ENCODE measurements around the gene MINDY3. TPM values are rescaled to one million over a fixed set of nuclear protein-coding genes. Genes with fewer than 3 reads are reported as not detected.

MINDY3 gene
- total RNA-seq, 2 donors from 2014 or later = 19.0 to 20.6 TPM

- H3K9me3 Mint-ChIP-seq = no peaks in the 10 kb centered on the region
- Histone ChIP-seq H3K27me3 (ENCODE audit: control insufficient read depth, insufficient read depth, low read length, poor library complexity, severe bottlenecking) (no peaks in the 10 kb centered on the region), H3K4me1 (ENCODE audit: control insufficient read depth, insufficient read depth, low read length) (peaks cover 13% of the 10 kb centered on the region), H3K36me3 (ENCODE audit: control insufficient read depth, insufficient read depth, low read length) (peaks cover 21% of the 10 kb centered on the region), H3K27ac (ENCODE audit: low read depth, low read length) (no peak overlapping the region), H3K4me3 (ENCODE audit: low read length) (no peak overlapping the region), H3K9ac (ENCODE audit: extremely low read depth, low read length, poor library complexity, severe bottlenecking) (no peak overlapping the region), H3K9me3 (ENCODE audit: control insufficient read depth, low read length) (no peaks in the 10 kb centered on the region)
- no peak for TF ChIP-seq CTCF (conservative IDR thresholded peaks at IDR 0.05)
- H3K4me1 Mint-ChIP-seq = peaks cover 28% of the 10 kb centered on the region
- DNase-seq = no peak
- WGBS, 2 experiments (ENCODE audit: insufficient coverage in 1 of 2, insufficient read length in 1 of 2) = 89 to 100% methylated on average over 2 to 6 of the region's 6 CpGs
- no peaks in the 10 kb centered on the region for H3K27me3 Mint-ChIP-seq (ENCODE audit: insufficient read depth)
- H3K4me3 Mint-ChIP-seq = no peak overlapping the region
- no peak overlapping the region for H3K27ac Mint-ChIP-seq
- H3K36me3 Mint-ChIP-seq (ENCODE audit: low read depth) = peaks cover 7% of the 10 kb centered on the region
Measured at GRCh38 chr10:15814565-15814964, 45.7 kb downstream of the MINDY3 start.

DNA sequence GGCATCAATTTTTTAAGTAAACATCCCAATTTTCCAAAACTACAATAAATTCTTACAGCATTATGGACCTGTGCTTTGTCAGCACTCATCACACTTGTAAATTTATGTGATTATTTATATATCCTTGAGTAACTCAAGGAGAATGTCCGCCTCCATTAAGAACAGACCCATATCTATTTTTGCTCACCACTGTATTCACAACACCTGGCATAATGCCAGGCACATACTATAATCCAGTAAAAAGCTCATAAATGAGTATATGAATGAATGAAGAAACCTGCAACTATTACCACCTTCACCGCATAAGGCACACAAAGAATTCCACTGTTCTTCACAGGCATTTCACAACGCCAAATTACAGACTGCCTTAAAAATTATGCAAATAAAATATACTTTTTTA, 46.9 kb downstream of the MINDY3 start:
- no peak overlapping the region for H3K9ac ChIP-seq (ENCODE audit: extremely low read depth, low read length, poor library complexity, severe bottlenecking)

DNA sequence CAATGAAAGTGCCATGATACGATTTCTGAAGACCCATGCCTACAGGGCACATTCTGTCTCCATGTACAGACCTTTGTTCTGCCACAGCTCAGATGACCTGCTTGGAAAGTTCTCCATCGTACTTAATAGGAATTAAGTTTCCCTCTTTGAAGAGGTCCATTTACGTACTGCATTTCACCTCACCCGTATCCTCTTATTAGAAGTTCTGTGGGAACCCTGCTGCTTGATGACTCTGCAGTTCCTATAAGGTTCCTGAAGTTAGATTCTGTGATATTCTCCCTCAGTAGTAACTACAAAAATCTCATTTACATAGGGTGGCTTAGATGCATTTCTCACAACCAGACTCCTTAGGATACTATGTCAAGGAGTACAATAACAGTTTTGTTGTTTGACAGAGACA, 50.9 kb downstream of the MINDY3 start:
- Mint-ChIP-seq H3K27ac (no peak overlapping the region), H3K9me3 (no peaks in the 10 kb centered on the region)
- WGBS, 2 experiments (ENCODE audit: insufficient coverage in 1 of 2, insufficient read length in 1 of 2) = 86 to 92% methylated on average over 4 of the region's 4 CpGs

More for the DNA sequence above, 46.9 kb downstream of the MINDY3 start:
- H3K4me3 Mint-ChIP-seq = no peak overlapping the region
- DNase-seq = no peak
- H3K9me3 Mint-ChIP-seq = no peaks in the 10 kb centered on the region
- H3K27ac Mint-ChIP-seq = no peak overlapping the region
- H3K4me3 ChIP-seq (ENCODE audit: low read length) = no peak overlapping the region
- H3K36me3 ChIP-seq (ENCODE audit: control insufficient read depth, insufficient read depth, low read length) = peaks cover 26% of the 10 kb centered on the region
- peaks cover 13% of the 10 kb centered on the region for H3K4me1 ChIP-seq (ENCODE audit: control insufficient read depth, insufficient read depth, low read length)
- H3K9me3 ChIP-seq (ENCODE audit: control insufficient read depth, low read length) = no peaks in the 10 kb centered on the region
- peaks cover 7% of the 10 kb centered on the region for H3K36me3 Mint-ChIP-seq (ENCODE audit: low read depth)
- TF ChIP-seq CTCF (conservative IDR thresholded peaks at IDR 0.05) = no peak
- 100% methylated on average over 2 of the region's 3 CpGs; no CpG with 5 or more reads in 1 of the 2 experiments for WGBS, 2 experiments (ENCODE audit: insufficient coverage in 1 of 2, insufficient read length in 1 of 2)
- H3K27me3 Mint-ChIP-seq (ENCODE audit: insufficient read depth) = no peaks in the 10 kb centered on the region
- peaks cover 17% of the 10 kb centered on the region for H3K4me1 Mint-ChIP-seq
- no peaks in the 10 kb centered on the region for H3K27me3 ChIP-seq (ENCODE audit: control insufficient read depth, insufficient read depth, low read length, poor library complexity, severe bottlenecking)
- no peak overlapping the region for H3K27ac ChIP-seq (ENCODE audit: low read depth, low read length)

More for the DNA sequence above, 50.9 kb downstream of the MINDY3 start:
- Mint-ChIP-seq H3K36me3 (ENCODE audit: low read depth) (no peaks in the 10 kb centered on the region), H3K4me3 (no peak overlapping the region), H3K4me1 (peaks cover 32% of the 10 kb centered on the region), H3K27me3 (ENCODE audit: insufficient read depth) (no peaks in the 10 kb centered on the region)
- Histone ChIP-seq H3K27me3 (ENCODE audit: control insufficient read depth, insufficient read depth, low read length, poor library complexity, severe bottlenecking) (no peaks in the 10 kb centered on the region), H3K9me3 (ENCODE audit: control insufficient read depth, low read length) (no peaks in the 10 kb centered on the region), H3K27ac (ENCODE audit: low read depth, low read length) (no peak overlapping the region), H3K4me1 (ENCODE audit: control insufficient read depth, insufficient read depth, low read length) (peaks cover 15% of the 10 kb centered on the region), H3K9ac (ENCODE audit: extremely low read depth, low read length, poor library complexity, severe bottlenecking) (no peak overlapping the region), H3K4me3 (ENCODE audit: low read length) (no peak overlapping the region), H3K36me3 (ENCODE audit: control insufficient read depth, insufficient read depth, low read length) (peaks cover 10% of the 10 kb centered on the region)
- DNase-seq = no peak
- no peak for TF ChIP-seq CTCF (conservative IDR thresholded peaks at IDR 0.05)

Measured in endodermal cell (in vitro differentiated cells).